Raji (cell line): ENCODE results near the gene UQCR11.
A peak's percentile ranks its signal among the peaks of the same experiment; 100 is the strongest.

Experiments
- POLR2A ChIP-seq: IDR thresholded peaks from 2 replicates; pipeline ENCODE4 v1.6.1; 2011; ENCODE audit warnings: low read depth, low read length, control low read depth; ENCODE audit not compliant: insufficient read depth

UQCR11 gene

DNA sequence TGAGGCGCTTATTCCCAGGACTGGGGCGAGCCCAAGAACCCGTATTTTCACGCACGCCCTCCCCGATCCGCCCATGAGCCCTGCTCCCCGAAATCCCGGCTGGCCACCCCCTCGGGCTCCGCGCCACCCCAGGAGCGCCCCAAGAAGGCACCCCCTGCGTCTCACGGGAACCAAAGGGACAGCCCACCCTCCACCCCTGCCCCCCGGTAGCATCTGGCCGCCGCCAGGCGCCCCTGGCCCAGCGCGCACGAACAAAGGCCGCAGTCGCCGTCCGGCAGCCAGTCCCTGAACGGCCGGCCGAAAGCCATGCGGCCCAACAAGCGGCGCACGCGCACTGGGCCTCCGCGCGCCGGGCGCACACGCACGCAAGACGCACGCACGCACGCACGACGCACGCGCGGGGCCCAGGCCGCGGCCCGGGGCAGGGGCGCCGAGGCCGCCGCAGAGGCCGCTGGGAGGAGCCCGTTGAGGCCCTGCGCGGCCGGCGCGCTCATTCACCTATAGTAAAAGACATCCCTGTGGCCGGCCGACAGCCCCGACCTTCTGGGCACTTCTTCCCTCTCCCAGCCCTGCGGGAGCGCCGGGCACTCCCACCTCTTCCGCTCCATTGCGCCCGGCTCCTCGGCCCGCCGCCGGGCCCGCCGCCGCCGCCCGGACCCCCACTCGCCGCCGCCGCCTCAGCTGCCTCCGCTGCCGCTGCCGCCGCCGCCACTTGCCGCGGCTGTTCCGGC lies 13.1 kb downstream of the UQCR11 start:
- peak; percentile 85 for TF ChIP-seq POLR2A

DNA sequence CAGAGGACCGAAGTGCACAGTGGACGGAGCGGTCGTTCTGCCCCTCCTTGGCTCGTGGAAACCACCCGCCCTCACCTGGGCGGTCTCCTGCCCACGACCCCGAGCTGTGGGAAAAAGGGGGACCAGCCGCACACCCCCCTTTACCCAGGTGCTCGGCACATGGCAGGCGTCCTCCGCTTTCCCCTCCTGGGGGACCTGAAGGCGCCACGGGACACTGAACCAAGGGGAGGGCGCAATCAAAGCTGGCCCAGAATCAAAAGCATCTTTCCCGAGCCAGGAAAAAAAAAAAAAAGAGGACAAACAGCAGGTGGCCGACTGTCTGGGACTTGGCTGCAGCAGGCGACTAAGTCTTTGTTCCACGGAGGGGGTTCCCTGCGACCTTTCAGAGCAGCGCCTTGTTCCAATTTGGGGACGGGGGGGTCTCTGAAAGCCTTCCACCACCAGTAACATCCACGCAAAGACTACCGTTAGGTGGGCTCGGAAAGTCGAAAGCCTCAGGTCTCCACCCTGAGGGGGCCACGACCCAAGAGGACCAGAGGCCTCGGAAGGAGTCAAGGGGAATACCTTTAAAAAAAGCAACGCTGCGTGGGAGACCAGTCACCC lies 13.7 kb downstream of the UQCR11 start:
- peak; percentile 36; the same call in 1 of the 2 replicates for TF ChIP-seq POLR2A

DNA sequence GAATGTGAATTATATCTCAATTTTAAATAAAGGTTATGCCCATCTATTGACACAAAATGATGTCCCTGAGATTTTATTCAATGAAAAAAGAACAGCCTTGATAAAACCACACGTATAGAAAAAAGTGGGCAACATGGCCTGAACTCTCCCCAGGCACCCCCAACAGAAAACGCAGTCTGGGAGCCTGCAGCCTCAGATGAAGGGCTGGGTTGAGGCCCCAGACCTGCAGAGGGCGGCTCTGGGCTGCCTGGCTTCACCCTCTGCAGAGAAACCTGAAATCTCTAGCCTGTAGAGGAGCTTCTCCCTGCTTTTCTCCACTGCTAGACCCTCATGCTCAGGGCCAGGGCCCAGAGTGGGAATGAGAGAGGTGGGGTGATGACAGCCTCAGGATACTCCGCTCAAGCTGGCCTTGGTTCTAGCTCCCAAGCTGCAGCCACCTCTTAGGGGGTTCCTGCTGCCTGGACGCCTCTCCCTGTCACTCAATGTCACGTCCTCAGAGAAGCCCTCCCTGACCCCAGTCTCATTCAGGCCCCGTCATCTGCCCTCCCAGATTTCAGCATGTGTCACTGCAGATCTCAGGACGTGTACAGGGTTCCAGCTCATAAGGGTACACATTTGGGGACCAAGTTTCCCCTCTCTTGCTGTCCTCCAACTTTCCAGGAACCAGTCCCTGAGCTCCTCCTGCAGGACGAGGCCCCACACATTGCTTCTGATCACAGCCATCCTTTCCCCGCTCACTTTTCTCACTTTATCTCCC lies 14.4 kb downstream of the UQCR11 start:
- TF ChIP-seq POLR2A = peak; percentile 69; the same call in 1 of the 2 replicates

DNA sequence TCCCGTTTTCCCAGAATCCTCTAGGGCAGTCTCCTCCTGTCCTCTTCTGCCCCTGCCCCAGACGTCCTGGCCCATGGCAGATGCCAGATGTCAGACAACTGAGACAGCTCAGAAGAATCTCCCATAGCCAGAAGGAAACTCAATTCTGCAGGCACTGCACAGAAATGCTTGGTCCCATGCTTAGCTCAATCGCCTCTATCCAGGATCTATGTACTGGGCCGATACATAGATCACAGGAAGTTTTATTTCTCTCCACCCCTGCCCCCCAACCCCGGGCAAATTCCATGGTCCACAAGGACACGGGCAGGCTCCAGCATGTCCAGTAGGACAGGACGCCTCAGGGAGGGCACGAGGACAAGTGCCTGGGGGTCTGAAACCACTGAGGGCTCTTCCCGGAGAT lies 17.4 kb downstream of the UQCR11 start:
- TF ChIP-seq POLR2A = peak; percentile 31; the same call in 1 of the 2 replicates

DNA sequence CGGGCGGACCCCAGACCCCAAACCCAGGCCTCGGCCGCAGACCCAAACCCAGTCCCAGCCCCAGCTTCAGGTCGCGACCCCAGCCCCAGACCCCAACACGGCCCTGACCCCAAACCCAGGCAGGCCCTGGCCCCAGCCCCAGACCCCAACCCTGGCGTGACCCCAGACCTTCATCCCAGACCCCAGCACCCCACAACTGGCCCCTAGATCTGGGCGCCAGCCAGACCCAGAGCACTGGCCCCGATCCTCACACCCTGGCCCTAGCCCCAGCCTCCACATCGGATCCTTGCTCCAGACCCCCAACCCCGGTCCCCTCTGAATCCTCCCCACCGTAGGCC lies 20.1 kb downstream of the UQCR11 start:
- TF ChIP-seq POLR2A = no peak

DNA sequence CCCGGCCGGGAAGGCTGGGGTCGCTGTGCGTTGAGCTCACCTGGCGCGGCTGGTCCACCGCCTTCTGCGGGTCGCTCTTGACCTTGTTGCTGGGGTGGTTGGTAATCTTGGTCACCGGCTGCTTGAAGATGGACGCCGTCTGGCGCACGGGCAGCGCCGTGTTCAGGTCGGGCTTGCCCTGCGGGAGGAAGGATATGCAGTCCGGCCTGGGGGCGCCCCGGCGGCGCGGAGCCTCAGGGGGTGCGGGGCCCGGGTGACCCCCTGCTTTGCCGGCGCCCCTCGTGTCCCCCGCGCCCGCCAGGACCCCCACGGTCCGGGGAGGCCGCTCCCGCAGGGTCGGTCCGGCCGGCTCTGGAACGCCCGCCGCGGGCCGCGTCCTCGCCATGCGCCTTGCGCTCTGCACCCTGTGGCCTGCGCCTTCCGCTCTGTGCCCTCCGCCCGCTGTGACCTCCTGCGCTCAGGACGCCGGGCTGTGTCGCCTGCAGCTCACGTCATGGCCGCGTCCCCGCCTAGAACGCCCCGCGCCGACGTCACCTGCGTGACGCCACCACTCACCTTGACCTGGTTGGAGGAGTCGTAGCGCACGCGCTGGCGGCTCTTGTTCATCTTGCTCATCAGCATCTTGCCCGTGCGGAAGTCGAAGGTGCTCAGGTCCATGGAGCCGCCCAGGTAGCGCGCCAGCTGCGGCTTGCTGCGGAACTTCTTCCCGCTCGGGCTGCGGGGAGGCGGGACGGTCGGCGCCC lies 20.6 kb downstream of the UQCR11 start:
- no peak for TF ChIP-seq POLR2A

DNA sequence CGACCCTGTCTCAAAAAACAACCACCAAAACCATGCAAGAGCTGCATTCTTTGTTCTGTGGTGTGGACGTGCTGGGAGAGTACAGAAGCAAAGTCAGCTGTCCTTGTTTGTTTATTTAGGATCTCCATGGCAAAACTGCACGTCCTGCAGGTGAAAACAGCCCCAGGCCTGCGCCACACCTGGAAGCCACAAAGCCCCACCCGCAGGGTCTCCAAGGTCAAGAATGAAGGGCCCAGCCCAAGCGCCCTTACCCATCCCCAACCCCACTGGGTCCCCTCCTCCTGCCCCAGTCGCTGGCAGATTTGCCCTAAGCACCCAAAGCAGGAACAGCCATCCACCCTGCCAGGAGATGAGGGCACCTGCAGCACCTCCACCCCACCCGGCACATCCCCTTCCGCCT lies 23.1 kb downstream of the UQCR11 start:
- no peak for TF ChIP-seq POLR2A

DNA sequence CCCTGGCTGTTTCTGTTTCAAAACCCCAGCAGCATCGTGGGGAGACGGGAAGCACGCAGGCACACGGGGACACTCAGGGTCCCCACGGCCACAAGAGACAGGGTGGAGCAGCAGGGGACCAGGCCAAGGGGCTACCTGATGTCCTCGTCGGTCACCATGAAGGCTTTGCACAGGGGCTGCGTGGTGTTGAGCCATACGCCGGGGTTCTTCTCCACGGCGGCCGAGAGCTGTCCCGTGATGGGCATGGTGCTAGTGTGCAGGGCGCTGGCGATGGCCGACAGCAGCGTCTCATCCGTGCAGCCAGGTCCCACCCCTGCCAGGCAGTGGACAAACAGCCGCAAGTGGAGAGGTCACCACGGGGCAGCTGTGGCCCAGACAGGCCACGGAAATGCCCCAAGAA lies 24.3 kb downstream of the UQCR11 start:
- no peak for TF ChIP-seq POLR2A

DNA sequence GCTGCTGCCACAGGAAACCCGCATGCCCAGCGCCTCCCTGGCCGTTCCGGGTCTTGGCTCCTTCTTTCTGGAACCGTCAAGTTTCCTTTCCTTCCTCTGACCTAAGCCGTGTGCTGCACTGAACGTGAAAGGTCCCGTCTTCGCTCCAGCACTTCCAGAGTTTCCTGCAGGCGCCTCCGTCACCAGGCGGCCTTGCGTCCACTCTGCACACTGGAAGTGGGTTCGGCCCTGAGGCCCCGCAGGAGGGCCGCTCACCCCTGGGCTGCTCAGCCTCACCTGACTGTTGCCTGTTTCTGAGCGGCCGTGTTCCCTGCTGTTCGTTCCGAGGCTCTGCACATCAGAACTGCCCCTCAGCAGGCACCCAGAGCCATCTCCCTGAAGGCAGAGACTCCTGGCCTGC lies 24.9 kb downstream of the UQCR11 start:
- no peak for TF ChIP-seq POLR2A

DNA sequence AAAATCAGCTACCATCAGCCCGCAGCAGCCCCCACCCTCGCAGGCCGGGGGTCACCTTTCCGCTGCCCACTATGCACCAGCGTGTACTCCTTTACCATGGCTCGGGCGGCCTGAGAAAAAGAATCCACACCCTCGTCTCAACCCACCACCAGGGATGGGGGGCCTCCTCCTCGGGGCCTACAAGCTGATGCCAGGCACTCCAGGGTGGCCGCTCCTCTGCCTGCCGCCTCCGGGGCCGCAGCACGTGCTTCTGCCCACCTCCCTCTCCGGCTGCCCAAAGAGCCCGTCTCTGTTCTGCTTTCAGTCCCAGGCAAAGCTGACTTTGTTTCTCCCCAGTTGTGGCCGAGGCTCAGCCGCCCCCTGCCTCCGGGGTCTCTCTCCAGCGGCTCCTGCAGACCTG lies 26.0 kb downstream of the UQCR11 start:
- TF ChIP-seq POLR2A = no peak

DNA sequence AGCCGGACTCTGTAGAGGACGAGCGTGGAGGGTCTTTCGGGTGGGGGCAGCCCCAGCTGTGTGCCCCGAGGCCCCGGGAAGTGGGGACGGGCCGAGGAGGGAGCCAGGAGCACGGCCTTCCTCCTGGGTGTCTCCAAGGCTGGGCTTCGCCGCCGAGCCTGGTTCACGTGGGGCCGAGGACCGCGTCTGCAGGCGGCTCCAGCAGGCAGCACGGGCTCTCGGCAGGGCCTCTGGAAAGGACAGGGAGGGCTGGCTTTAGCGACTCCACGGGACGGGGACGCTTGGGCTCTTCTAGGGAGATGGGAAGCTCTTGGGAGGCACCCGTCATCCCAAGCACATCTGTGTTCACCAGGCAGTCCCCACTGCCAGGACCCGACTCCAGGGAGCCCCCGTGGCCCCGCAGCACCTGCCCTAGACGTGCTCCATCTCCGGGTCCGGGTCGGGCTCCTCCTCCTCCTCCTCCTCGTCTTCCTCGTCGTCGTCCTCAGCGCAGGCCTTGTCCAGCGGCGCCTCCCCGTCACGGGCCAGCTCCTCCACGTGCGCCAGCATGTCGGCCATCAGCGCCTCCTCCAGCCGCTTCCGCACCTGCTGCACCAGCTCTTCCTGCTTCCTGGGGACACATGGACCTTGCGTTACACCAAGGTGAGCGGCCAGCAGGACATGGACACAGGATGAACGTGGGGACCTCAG lies 27.2 kb downstream of the UQCR11 start:
- TF ChIP-seq POLR2A = no peak

DNA sequence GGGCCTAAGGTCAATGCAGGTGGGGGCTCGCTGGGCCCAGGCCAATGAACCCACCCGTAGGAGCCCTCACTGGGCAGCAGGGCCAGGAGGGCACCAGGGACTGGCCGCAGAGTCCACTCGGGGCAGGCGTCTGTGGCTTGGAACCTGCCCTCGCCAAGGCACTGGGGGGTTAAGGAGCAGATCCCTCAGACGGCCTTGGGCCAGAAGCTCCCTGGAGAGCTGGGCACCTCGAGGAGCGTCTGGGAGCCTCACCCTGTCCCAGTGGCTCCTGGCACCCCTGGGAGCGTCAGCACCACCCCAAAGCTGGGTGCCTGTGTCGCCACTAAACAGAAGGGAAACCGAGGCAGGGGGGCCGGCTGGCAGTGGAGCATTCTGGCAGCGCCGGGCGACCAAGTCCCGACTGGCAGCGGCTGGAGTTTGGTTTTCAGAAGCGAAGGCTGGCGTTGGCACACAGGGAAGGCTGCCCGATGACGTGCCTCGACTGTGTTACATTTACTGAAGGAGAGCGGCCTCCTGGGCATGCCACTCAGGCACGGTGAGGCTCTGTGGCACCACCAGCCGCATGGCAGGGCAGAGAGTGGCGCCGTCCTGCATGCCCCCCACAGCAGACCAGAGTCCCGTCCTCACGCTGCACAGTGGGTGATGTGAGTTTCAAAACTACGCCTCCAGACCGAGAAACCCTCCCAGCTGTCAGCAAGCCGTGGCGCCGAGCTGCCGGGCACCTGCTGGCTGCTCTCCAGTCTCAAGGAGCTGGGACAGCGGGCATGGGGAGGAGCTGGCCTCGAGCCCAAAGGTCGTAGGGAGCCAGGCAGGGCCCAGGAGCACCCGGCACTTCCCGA lies 28.0 kb downstream of the UQCR11 start:
- TF ChIP-seq POLR2A = no peak

DNA sequence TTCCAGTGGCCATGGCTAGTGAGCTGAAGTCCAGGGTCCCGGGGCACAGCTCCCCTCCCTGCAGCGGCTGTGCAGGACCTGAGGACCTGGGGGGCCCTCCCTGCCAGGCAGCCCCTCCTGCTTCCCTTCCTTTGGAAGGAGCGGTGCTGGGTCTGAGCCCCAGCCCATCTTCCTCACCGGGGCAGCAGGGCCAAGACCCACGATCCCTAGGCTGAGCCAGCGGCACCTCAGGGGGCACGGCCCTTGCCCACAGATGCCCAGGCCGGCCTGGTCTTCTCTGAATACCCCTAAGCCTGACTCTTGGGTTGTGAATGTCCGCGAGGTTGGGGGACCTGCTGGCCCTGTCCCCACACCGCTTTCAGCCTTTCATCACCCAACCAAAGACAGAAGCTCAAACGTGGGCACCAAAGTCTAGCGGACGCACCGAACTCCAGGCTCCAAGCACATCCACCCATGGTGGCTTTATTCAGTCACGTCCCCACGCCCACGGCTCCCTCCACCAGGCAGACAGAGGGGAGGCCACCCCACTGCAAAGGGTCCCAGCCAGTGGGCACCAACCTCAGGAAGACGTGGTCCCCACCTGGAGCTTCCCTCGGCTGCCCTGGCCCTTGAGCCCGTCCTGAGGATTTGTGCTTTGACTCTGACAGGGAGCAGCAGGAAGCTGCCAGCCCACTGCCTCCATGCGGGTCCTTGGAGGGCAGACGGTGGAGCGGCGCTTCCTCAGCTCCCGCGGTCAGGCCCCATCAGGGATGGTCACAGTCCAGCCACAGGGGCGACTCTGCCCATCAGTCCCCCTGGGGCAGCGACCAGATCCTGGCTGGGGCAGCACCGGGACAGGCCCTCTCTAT lies 28.8 kb downstream of the UQCR11 start:
- no peak for TF ChIP-seq POLR2A
